ENCODE data around the gene ZNF714. TPM values are rescaled to one million over a fixed set of nuclear protein-coding genes. Genes with fewer than 3 reads are reported as not detected.

Gene ZNF714
- 11.1 and 12.5 TPM in 2 replicates for total RNA-seq

- Mint-ChIP-seq H3K36me3 (ENCODE audit: low read depth) (peaks cover 21% of the 10 kb centered on the region), H3K27me3 (no peaks in the 10 kb centered on the region), H3K4me3 (peak within 1 kb of the TSS; percentile 100), H3K9me3 (no peaks in the 10 kb centered on the region), H3K27ac (peak within 1 kb of the TSS; percentile 93), H3K4me1 (peaks cover 13% of the 10 kb centered on the region)
- intact Hi-C loops (cut with micrococcal nuclease) = loop anchor here (1.0 to 5.0 kb wide), 8 partner anchors 45 to 425 kb away; partner anchors contain the start of genes ZNF429, ZNF430, ZNF626 and ZNF66
- DNase-seq = peak; percentile 63
- POLR2A ChIA-PET = interaction anchor here (0.6 to 1.8 kb wide), 9 partner anchors 54 to 517 kb away, joined by 3 to 13 read pairs (median 5); partner anchors contain the start of genes ZNF430, ZNF431, ZNF66 and ZNF708
- peak; percentile 100 for ATAC-seq (ENCODE audit: low read depth)
- CTCF ChIA-PET = no interaction called here
- TF ChIP-seq, protein P1, sequence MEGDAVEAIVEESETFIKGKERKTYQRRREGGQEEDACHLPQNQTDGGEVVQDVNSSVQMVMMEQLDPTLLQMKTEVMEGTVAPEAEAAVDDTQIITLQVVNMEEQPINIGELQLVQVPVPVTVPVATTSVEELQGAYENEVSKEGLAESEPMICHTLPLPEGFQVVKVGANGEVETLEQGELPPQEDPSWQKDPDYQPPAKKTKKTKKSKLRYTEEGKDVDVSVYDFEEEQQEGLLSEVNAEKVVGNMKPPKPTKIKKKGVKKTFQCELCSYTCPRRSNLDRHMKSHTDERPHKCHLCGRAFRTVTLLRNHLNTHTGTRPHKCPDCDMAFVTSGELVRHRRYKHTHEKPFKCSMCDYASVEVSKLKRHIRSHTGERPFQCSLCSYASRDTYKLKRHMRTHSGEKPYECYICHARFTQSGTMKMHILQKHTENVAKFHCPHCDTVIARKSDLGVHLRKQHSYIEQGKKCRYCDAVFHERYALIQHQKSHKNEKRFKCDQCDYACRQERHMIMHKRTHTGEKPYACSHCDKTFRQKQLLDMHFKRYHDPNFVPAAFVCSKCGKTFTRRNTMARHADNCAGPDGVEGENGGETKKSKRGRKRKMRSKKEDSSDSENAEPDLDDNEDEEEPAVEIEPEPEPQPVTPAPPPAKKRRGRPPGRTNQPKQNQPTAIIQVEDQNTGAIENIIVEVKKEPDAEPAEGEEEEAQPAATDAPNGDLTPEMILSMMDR (IDR thresholded peaks at IDR 0.05) = no peak
Observed at GRCh38 chr19:21082011-21082975, at the start of gene ZNF714. TSS of gene ZNF714 (plus strand) at chr19:21082203. CDS start at chr19:21098269, 16,066 bp downstream.

DNA sequence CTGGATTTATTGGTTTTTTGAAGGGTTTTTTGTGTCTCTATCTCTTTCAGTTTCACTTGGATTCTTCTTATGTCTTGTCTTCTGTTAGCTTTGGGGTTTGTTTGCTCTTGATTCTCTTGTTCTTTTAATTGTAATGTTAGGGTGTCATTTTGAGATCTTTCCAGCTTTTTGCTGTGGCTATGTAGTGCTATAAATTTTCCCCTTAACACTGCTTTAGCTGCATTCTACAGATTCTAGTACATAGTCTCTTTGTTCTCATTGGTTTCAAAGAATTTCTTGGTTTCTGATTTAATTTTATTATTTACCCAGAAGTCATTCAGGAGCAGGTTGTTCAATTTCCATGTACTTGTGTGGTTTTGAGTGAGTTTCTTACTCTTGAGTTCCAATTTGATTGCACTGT, 37.0 kb upstream of the ZNF714 start:
- TF ChIP-seq, protein P1 (IDR thresholded peaks at IDR 0.05) = no peak
- Mint-ChIP-seq H3K4me3 (no peak overlapping the region), H3K27me3 (no peaks in the 10 kb centered on the region), H3K9me3 (peaks cover 44% of the 10 kb centered on the region), H3K36me3 (ENCODE audit: low read depth) (peaks cover 76% of the 10 kb centered on the region), H3K27ac (no peak overlapping the region), H3K4me1 (peaks cover 7% of the 10 kb centered on the region)
- intact Hi-C loops (cut with micrococcal nuclease) = no loop called here
- CTCF ChIA-PET = no interaction called here
- ATAC-seq (ENCODE audit: low read depth) (no peak), DNase-seq (no peak)
- POLR2A ChIA-PET = no interaction called here

DNA sequence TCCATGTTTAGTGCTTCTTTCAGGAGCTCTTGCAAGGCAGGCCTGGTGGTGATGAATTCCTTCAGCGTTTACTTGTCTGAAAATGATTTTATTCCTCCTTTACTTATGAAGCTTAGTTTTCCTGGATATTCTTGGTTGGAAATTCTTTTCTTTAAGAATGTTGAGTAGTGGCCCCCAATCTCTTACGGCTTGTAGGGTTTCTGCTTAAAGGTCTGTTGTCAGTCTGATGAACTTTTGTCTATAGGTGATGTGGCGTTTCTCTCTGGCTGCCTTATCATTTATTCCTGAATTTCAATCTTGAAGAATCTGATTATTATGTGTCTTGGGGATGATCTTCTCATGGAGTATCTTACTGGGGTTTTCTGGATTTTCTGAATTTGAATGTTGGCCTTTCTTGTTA, 35.5 kb upstream of the ZNF714 start:
- no peak for DNase-seq
- Mint-ChIP-seq H3K36me3 (ENCODE audit: low read depth) (peaks cover 73% of the 10 kb centered on the region), H3K27me3 (no peaks in the 10 kb centered on the region), H3K4me3 (no peak overlapping the region), H3K9me3 (peaks cover 46% of the 10 kb centered on the region), H3K4me1 (peaks cover 7% of the 10 kb centered on the region), H3K27ac (no peak overlapping the region)
- no peak for ATAC-seq (ENCODE audit: low read depth)
- CTCF ChIA-PET = interaction anchor here (0.6 kb wide), 1 partner anchor 43 kb away, joined by 3 read pairs; no protein-coding TSS in a partner anchor
- TF ChIP-seq, protein P1 (IDR thresholded peaks at IDR 0.05) = no peak
- POLR2A ChIA-PET = interaction anchor here (0.7 kb wide), 1 partner anchor 26 kb away, joined by 9 read pairs; the partner anchor contains the start of gene ZNF430
- intact Hi-C loops (cut with micrococcal nuclease) = no loop called here

- ChIA-PET POLR2A (no interaction called here), CTCF (no interaction called here)
- peaks cover 7% of the 10 kb centered on the region for H3K4me1 Mint-ChIP-seq
- intact Hi-C loops (cut with micrococcal nuclease) = no loop called here
- DNase-seq = no peak
- peak overlapping the region; percentile 30 for H3K27ac Mint-ChIP-seq
- peaks cover 51% of the 10 kb centered on the region for H3K9me3 Mint-ChIP-seq
- H3K4me3 Mint-ChIP-seq = no peak overlapping the region
- ATAC-seq (ENCODE audit: low read depth) = no peak
- peaks cover 76% of the 10 kb centered on the region for H3K36me3 Mint-ChIP-seq (ENCODE audit: low read depth)
- TF ChIP-seq, protein P1 (IDR thresholded peaks at IDR 0.05) = no peak
- no peaks in the 10 kb centered on the region for H3K27me3 Mint-ChIP-seq
Observed at GRCh38 chr19:21047716-21048115, 34.3 kb upstream of the ZNF714 start.

DNA sequence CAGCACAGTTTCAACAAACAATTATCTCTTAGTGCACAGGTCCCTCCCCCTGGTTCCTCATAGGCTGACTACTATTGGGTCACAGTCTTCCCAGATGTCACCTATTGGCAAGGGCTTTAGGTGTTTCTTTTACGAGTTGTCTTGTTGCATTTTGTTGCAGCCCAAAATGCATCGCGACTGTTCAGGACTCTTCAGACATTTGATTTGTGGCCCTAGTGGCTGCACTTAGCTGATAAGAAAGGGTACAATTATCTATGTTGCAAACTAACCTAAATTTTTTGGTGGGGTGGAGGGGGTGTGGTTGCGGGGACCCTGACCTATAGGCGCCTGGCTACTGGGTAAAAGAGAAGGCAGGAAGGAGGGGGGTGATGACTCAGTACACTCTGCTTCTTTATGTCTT, 29.1 kb upstream of the ZNF714 start:
- POLR2A ChIA-PET = interaction anchor here (0.5 kb wide), 1 partner anchor 72 kb away, joined by 4 read pairs; no protein-coding TSS in a partner anchor
- Mint-ChIP-seq H3K4me1 (no peaks in the 10 kb centered on the region), H3K36me3 (ENCODE audit: low read depth) (peaks cover 70% of the 10 kb centered on the region), H3K27me3 (no peaks in the 10 kb centered on the region), H3K27ac (no peak overlapping the region), H3K9me3 (peaks cover 23% of the 10 kb centered on the region), H3K4me3 (no peak overlapping the region)
- CTCF ChIA-PET = no interaction called here
- TF ChIP-seq, protein P1 (IDR thresholded peaks at IDR 0.05) = no peak
- intact Hi-C loops (cut with micrococcal nuclease) = no loop called here
- ATAC-seq (ENCODE audit: low read depth) (no peak), DNase-seq (no peak)
